ENCODE measurements around the gene TUBA3D.
"Not testable (repeated sequence)": the region's sequence is repeated elsewhere in the genome, so short reads cannot be mapped to it uniquely, and the experiment has no call there.

Gene TUBA3D

GRCh38 chr2:131475831-131476230 lies at the start of gene TUBA3D:
Gene TUBA3D, plus strand, starts transcription at chr2:131476119. Its CDS starts 81 bp downstream, at chr2:131476200.
- TF ChIP-seq, protein P1, sequence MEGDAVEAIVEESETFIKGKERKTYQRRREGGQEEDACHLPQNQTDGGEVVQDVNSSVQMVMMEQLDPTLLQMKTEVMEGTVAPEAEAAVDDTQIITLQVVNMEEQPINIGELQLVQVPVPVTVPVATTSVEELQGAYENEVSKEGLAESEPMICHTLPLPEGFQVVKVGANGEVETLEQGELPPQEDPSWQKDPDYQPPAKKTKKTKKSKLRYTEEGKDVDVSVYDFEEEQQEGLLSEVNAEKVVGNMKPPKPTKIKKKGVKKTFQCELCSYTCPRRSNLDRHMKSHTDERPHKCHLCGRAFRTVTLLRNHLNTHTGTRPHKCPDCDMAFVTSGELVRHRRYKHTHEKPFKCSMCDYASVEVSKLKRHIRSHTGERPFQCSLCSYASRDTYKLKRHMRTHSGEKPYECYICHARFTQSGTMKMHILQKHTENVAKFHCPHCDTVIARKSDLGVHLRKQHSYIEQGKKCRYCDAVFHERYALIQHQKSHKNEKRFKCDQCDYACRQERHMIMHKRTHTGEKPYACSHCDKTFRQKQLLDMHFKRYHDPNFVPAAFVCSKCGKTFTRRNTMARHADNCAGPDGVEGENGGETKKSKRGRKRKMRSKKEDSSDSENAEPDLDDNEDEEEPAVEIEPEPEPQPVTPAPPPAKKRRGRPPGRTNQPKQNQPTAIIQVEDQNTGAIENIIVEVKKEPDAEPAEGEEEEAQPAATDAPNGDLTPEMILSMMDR (IDR thresholded peaks at IDR 0.05; ENCODE audit: borderline replicate concordance, insufficient read depth, low read depth, low read length) = no peak
- no peak within 1 kb of the TSS for H3K4me3 ChIP-seq (ENCODE audit: low read depth, low read length)

DNA sequence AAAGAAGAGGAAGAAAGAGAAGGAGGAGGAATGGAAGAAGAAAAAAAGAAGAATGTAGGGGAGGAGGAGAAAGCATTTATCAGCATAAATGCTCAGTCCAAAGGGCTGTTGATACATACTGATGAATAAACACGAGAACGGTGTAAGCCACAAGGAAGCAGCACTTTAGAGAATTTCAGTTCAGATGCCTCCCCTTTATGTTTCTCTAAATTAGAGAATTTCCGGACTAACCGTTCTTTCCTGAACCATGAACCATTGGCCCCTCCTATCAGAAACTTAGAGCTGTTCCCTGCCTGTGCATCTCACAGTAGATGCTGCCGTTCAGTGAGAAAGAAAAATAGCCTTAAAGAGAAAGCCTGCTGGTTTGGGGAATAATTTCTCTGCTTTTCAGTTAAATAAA lies 49.2 kb upstream of the TUBA3D start:
- TF ChIP-seq, protein P1 (IDR thresholded peaks at IDR 0.05; ENCODE audit: borderline replicate concordance, insufficient read depth, low read depth, low read length) = no peak
- H3K4me3 ChIP-seq (ENCODE audit: low read depth, low read length) = no peak overlapping the region

DNA sequence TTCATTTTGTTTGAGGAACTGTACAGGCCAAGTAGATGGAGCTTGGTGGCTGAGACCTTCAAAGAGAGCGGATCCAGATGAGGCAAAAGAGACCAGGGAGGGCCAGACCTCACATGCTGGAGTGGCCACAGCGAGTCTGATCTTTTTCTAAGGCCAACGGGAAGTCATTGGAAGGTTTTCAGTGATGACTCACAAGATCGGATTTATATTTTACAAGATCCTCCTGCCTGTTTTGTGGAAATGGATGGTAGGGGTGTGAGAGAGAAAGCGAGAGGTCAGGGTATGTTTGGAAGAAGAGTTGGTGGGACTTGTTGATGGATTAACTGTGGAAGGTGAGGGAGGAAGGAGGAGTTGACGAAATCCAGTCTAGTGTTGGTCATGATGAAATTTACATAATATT lies 44.6 kb upstream of the TUBA3D start:
- TF ChIP-seq, protein P1 (IDR thresholded peaks at IDR 0.05; ENCODE audit: borderline replicate concordance, insufficient read depth, low read depth, low read length) = no peak
- H3K4me3 ChIP-seq (ENCODE audit: low read depth, low read length) = no peak overlapping the region

GRCh38 chr2:131440742-131441468 lies 35.0 kb upstream of the TUBA3D start:
- not testable (repeated sequence) for H3K4me3 ChIP-seq (ENCODE audit: low read depth, low read length)

DNA sequence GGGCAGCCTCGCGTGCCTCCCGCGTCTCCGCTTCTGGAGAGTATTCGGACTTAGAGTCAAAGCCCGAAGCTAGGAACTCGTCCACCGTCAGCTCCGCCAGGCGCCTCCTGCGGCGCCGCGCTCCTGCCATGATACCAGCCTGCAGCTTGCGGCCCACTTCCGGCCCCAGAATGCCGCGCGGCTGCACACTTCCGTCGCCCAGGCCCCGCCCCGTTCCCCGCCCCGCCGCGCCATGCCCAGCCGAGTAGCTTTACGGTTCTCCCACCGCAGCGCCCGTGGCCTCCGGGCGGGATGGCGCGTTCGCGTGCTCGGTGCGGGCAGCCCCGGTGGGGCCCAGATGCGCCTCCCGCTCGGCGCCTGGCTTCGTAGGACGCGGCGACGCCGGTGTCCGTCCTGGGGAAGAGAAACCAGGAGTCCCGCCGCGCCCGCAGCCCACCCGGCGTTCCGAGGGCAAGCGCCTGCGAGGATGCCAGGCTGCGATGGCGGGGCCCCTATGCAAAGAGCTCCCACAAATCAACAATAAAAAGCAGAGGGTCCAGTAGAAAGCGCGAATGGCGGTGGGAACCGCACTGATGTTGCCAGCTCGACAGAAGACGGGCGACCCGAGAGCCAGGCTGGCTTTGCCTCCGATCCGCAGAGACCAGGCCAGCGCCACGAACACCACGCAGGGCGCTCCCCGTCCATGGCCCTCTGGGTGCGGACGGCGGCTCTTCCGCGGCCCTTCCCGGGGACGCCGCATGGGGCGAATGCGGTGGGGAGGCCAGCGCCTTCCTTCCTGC lies 31.0 kb upstream of the TUBA3D start:
- not testable (repeated sequence) for H3K4me3 ChIP-seq (ENCODE audit: low read depth, low read length)

DNA sequence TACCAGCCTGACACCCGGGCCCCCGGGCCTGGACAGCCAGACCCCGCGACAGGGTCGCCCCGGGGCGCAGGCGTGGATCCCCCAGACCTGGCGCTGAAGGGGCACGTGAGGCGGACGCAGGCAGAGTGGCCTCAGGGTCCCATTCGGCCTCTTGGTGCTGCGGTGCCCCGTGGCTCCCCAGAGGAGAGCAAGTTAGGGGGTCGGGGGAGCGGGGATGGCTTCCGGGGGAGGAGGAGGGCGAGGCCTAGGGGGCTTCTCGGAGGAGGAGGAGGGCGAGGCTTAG lies 30.5 kb upstream of the TUBA3D start:
- not testable (repeated sequence) for H3K4me3 ChIP-seq (ENCODE audit: low read depth, low read length)

GRCh38 chr2:131445896-131446295 lies 30.0 kb upstream of the TUBA3D start:
- TF ChIP-seq, protein P1 (IDR thresholded peaks at IDR 0.05; ENCODE audit: borderline replicate concordance, insufficient read depth, low read depth, low read length) = no peak
- H3K4me3 ChIP-seq (ENCODE audit: low read depth, low read length) = no peak overlapping the region

GRCh38 chr2:131447981-131448380 lies 27.9 kb upstream of the TUBA3D start:
- not testable (repeated sequence) for H3K4me3 ChIP-seq (ENCODE audit: low read depth, low read length)

GRCh38 chr2:131451265-131451949 lies 24.5 kb upstream of the TUBA3D start:
- not testable (repeated sequence) for H3K4me3 ChIP-seq (ENCODE audit: low read depth, low read length)

DNA sequence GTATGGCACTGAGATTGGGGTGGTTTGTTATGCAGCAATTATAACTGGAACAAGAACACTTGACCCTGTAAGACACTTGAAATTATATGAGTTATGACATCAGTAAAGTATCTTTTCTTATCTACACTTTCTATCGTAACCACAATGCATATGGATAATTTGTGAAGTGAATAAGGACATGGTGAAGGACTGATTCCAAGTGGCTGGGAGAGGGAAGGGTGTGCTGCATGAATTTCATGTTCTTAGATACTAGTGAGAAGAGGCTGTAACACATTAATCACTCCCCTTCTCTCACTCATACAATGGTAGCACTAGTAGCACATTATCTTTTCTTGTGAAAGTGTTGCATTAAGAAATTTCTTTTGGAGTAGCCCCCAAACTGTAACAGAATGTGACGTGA lies 21.0 kb upstream of the TUBA3D start:
- H3K4me3 ChIP-seq (ENCODE audit: low read depth, low read length) = not testable (repeated sequence)

DNA sequence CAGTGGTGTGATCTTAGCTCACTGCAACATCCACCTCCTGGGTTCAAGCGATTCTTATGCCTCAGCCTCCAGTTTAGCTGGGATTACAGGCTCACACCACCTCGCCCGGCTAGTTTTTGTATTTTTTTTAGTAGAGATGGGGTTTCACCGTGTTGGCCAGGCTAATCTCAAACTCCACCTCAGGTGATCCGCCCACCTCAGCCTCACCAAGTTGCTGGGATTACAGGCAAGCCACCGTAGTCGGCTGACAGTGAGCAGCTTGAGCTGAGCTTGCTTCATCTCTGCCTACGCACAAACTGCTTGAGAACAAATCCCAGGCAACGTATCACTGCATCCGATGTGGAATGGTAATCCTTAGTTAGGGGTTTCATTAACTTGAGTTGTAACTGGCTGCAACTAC lies 8.2 kb upstream of the TUBA3D start:
- not testable (repeated sequence) for H3K4me3 ChIP-seq (ENCODE audit: low read depth, low read length)

DNA sequence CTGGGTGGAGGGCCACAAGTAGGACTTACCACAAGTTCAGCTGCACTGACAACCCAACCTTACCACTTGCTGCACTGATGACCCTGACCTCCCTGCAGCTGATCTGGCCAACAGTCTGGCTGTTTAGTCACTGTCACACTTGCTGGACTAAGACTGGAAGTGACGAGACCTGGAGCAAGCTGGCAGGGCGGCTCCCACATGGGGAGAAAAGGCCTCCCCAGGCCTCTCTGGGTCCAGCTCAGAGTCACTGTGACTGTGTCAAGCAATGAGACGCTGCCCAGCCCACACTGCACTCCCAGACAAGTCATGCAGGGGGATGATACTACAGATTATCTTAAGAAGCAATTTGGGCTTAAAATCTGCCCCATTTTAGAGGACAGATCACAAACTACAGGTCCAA lies 5.0 kb upstream of the TUBA3D start:
- H3K4me3 ChIP-seq (ENCODE audit: low read depth, low read length) = not testable (repeated sequence)

GRCh38 chr2:131471624-131472023 lies 4.3 kb upstream of the TUBA3D start:
- H3K4me3 ChIP-seq (ENCODE audit: low read depth, low read length) = not testable (repeated sequence)

GRCh38 chr2:131473266-131473665 lies 2.7 kb upstream of the TUBA3D start:
- not testable (repeated sequence) for H3K4me3 ChIP-seq (ENCODE audit: low read depth, low read length)

- not testable (repeated sequence) for H3K4me3 ChIP-seq (ENCODE audit: low read depth, low read length)
These were observed 444 bp downstream of the TUBA3D start for GRCh38 chr2:131476363-131476762.
